Dermis blood vessel endothelial cell (primary cell): ENCODE data around the gene GPR160. TPM values are rescaled to one million over a fixed set of nuclear protein-coding genes. Genes with fewer than 3 reads are reported as not detected.
"Not testable (repeated sequence)": the region's sequence is repeated elsewhere in the genome, so short reads cannot be mapped to it uniquely, and the experiment has no call there.

Experiments used
- DNase-seq: peaks from one replicate; pipeline ENCODE4 v3.0.0; 2010
- total RNA-seq: library from RNA; depleted of rRNA; stranded (reverse); fragments of >200 nt; gene quantifications from 2 replicates; pipeline ENCODE4 v1.2.3, GENCODE V29; 2014

GPR160 gene, protein sequence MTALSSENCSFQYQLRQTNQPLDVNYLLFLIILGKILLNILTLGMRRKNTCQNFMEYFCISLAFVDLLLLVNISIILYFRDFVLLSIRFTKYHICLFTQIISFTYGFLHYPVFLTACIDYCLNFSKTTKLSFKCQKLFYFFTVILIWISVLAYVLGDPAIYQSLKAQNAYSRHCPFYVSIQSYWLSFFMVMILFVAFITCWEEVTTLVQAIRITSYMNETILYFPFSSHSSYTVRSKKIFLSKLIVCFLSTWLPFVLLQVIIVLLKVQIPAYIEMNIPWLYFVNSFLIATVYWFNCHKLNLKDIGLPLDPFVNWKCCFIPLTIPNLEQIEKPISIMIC
- total RNA-seq: 7.7 and 11.2 TPM in 2 replicates

DNA sequence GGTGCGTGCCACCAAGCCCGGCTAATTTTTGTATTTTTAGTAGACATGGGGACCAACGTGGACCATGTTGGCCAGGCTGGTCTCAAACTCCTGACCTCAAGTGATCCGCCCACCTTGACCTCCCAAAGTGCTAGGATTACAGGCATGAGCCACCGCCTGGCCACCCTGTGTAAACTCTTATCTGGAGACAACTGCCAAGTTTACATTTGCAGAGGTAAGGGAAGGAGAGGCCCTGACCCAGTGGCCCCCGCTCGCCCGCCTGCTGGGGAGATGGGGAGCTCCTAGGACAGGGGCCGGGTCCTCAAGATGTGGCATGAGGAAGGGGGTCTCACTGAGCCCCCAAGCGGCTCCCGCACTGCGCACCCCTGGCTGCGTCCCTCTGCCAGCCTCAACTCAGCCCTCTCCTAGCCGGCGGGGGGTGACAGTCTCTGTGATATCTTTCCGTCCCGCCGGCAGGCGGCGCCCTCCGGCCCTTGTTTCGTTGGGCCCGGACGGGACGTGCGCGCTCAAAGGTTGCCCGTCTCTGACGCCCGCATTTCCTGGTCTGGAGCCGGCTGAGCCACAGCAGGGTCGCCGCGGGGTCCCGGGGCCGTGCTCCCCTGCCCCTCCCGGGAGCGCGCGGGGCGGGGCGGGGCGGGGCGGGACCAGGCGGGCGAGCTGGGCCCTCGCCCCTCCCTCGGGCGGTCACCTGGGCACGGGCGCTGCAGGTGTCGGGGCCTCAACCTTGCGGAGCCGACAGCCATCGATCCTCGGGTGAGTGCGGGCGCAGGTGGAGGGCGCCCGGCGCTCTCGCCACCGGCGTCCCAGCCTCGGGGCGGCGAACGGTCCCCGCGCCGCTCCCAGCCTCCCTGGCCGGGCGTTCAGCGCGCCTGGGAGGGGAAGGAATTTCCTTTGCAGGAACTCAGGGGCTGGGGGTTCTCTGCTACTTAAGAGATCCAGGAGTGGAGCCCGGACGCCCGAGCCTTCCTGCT, at the start of gene GPR160:
TSS of gene GPR160 (plus strand) at position 533 of the 971 bp plus-strand sequence. CDS start 45,978 bp downstream, outside the sequence.
- peak; percentile 70 for DNase-seq

DNA sequence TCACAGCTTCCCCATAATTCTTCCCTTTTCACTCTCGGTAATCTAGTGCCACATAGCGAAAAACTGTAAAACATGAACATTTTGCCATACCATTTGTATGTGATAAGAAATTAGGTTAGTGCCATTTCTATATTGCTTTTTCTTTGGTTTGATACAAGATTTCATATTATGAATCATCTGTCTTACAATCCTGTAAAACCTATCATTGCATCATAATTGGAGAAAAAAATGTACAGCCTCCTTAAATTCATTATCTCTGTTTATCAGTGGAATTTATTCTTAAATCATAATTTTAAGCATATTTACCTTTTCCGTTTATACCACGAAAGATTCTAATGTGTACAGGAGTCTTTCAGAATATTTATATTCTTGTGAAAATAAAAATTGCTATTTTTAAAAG, 47.4 kb upstream of the GPR160 start:
- DNase-seq: no peak

DNA sequence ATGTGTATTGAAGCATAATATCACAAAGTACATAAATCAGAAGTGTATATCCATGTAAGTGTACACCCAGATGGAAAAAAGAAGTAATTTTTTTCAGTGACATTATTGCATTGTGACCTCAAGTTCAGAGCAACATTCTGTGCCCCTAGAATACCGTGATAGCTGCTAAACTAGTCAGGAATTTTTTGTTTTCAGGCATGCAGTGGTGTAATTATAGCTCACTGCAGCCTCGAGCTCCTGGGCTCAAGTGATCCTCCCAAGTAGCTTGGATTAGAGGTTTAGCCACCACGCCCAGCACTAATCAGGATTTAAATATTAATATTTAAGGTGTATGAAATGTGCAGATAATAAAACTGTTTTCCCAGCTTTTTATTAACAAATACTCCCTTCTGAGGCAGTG, 45.6 kb upstream of the GPR160 start:
- DNase-seq: no peak

DNA sequence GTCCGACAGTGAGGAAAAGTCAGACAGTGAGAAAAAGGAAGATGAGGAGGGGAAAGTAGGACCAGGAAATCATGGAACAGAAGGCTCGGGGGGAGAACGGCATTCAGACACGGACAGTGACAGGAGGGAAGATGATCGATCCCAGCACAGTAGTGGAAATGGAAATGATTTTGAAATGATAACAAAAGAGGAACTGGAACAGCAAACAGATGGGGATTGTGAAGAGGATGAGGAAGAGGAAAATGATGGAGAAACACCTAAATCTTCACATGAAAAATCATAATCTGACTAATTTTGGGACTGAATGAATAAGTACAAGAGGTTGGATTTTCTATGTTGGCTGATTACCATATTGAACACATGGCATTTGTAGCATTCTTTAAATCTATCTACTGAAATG, 45.0 kb upstream of the GPR160 start:
- DNase-seq: no peak

DNA sequence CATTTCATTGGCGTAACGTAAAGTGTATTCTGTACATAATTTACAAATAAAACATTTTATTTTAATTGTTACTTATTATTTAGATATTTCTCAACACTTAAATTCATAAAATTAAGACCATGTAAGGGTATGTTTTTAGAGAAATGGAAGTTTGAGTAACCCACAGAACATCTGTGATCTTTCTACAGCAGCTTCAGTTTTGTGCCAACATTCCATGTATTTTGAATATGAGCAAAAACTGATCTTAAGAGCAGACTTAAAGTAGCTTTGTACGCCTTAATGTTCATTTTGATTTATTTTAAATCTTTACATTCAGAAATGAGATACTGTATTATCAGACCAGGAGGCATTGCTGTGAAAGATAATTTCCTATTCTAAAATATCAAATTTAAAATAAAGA, 44.0 kb upstream of the GPR160 start:
- no peak for DNase-seq

DNA sequence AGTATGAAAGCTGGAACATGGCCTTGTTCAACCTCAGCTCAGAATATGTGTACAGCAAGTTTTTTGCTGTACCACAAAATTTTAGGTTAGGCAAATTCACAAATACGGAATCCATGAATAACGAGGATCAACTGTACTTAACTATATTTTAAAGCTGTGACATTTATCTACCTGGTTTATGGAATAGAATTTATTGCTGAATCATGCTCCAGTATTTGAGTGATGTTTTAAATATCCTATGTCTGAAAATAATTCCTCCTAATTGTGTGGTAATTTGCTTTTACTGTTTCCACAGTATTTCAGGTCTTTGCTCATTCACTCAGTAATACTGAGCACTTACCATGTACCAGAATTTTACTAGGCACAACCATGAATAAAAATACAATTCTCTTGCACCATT, 41.7 kb upstream of the GPR160 start:
- DNase-seq: no peak

DNA sequence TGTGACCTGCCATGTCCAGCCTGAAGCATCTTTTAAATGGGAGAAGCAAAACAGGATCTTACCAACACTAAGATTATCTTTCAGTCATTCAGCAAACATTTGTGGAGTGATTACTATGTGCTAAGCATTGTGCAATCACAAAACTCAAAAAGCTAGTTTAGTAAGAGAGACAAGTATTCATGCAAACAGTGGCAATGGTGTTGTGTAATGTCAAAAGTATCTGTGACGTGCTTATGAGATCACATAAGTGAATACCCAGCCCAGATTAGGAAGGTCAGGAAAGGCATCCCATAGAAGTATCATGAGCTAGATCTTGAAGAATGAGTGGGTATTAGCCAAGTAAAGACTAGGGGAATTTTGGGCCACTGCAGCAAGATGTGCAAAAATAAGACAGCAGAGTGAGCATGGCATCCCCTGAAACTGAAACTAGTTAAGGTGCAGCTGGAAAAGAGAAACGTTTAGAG, 39.1 kb upstream of the GPR160 start:
- DNase-seq: no peak

DNA sequence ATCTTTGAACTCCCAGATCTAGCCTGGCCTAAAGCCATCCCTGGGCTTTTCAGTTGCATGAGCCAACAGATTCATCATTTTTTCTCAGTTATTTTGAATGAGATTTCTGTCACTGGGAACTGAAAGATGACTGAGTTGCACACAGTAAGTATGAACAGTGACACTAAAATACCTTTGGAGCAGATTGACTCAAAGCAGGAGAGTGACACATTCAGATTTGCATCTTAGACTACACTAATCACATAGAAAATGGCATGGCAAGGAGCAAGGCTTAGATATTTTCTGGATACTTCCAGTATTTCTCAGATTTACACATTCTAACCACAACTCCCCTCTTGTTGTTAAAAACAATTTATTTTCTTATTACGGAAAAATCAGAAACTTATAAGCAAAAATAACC, 38.4 kb upstream of the GPR160 start:
- DNase-seq: no peak

DNA sequence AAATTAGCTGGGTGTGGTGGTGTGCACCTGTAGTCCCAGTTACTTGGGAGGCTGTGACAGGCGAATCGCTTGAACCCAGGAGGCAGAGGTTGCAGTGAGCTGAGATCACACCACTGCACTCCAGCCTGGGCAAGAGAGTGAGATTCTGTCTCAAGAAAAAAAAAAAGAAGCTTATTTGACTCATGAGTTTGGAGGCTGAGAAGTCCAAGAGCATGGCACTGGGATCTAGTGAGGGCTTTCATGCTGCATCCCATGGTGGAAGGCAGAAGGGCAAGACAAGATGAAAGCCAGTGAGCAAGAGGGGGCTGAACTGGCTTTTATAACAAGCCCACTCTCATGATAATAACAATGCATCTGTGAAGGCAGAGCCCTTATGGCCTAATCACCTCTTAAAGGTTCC, 37.7 kb upstream of the GPR160 start:
- no peak for DNase-seq

DNA sequence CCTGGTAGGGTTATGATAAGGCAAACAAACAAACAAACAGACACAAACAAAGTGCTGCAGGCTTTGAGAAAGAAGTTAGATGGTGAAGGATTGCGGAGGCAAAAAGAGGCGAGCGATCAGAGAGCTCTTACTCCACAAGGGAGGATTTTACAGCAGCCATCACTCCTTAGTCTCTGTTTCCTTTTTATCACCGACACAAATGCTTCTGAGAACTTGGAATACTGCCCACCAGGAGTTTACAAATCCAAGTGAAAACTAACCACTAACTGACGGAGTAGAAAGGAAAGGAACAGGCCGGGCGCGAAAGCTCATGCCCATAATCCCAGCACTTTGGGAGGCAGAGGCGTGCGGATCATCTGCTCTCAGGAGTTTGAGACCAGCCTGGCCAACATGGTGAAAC, 35.6 kb upstream of the GPR160 start:
- peak; percentile 60 for DNase-seq

DNA sequence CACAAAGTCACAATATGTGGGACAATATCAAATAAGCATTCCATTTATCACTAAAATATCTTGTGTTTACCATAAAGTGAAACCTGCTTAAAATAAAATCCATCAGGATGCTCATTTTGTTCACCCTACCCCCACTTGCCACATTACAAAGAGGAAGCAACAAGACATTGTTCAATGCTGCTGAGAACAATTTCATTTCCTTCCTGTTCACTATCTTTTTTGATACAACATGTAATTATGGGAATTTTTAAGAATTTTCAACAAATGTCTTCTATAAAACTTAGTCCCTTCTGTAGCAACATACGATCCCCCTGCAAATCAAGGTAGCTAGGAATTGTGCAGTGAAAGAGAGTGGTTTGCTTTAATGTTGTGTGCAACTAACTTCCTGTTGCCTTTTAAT, 34.9 kb upstream of the GPR160 start:
- DNase-seq: peak; percentile 54

DNA sequence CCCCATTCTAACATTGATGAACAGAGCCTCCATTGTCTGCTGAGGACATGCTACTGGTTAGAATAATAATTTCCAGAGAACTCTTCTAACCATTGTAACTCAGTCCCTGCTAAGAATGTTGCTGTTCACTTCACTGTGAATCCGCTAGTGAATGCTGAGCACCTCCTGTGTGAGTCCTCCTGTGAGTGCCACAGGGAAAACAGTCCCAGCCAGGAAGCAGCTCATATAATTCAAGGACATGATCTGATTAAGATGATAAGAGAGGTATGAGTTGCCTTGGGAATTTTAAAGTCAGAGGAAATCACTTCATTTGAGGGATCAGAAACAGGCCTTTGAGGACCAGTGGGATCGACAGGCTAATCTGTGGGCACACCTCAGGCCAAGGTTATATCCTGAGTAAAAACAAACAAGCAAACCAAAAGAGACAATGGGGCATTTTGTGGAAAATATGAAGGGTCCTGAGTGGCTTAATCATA, 33.9 kb upstream of the GPR160 start:
- peak; percentile 67 for DNase-seq

DNA sequence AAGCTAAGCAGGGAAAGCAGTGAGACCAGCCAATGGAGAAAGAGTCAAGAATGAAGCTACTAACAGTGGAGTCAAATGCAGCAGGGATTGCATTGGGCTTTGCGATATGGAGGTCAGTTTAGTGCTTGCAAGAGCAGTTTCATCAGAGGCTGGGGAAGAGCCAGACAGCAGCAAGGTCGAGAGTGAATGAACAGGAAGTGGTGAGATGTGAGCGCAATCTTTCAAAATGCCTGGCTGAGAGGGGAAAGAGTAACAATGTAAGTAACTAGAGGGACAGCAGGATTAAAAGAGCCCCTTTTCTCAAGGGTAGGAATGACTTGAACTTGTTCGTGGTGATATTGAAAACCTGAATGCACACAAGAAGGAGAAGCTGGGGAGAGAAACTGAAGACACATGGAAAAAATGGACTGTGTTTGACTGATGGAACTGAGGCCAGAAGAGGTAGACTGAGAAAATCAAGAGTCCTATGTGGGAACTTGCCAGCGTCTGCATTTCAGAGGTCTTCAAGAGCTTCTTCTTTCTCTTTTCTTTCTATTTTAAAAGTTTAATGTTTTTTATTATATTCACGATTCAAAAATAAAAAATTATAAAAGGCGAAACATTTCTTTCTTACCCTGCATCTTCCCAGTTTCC, 30.6 kb upstream of the GPR160 start:
- peak; percentile 17 for DNase-seq

DNA sequence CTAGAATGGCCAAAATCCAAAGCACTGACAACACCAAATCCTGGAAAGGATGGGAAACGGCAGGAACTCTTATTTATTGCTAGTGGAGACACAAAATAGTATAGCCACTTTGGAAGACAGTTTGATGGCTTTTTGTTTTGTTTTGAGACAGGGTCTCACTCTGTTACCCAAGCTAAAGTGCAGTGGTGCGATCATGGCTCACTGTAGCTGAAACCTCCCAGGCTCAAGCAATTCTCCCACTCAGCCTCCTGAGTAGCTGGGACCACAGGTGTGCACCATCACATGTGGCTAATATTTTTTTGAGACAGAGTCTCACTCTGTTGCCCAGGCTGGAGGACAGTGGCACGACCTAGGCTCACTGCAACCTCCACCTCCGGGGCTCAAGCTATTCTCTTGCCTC, 27.3 kb upstream of the GPR160 start:
- DNase-seq: no peak

DNA sequence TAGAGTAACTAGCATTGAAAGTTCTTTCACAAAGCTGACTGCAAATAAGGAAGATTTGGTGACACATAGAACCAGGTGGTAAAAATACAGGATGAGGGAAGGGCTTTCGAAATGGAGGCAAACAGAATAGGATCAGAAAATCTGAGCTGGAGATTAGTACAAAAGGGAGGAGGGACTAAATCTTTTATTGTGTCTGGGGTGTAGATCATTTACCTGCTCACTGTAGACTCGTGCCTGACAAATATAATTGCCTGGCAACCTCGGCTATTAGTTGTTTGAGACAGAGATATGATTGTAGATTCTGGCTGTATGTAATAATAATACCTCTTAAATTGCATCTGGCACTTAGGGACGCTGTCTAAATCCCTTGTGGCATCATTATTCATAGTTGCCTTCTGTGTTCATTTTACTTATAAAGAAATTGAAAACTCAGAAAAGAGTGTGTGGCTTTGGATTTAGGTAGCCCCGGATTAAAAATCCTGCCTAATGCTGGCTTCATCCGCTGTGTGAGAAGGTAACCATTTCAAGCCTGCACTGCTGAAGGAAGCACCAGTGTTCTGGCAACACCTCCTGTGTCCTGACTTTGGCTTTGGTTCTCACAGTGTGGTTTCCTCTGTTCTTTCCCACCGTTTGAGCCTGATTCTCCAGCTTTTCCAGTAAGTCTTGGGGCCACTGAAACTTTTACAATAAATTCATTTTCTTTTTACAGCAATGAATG, 25.0 kb upstream of the GPR160 start:
- peak; percentile 12 for DNase-seq

DNA sequence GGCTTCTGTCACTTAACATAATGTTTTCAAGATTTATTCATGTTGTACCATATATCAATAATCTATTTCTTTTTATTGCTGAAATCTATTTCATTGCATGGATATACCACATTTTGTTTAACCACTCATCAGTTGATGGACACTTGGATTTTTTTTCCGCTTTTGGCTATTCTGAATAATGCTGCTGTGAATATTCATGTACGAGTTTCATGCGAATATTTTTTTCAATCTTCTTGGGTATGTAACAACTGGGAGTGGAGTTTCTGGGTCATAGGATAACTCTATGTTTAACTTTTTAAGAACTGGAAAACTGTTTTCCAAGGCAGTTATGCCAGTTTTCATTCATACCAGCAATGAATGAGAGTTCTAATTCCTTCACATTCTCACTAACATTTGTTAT, 21.7 kb upstream of the GPR160 start:
- no peak for DNase-seq

DNA sequence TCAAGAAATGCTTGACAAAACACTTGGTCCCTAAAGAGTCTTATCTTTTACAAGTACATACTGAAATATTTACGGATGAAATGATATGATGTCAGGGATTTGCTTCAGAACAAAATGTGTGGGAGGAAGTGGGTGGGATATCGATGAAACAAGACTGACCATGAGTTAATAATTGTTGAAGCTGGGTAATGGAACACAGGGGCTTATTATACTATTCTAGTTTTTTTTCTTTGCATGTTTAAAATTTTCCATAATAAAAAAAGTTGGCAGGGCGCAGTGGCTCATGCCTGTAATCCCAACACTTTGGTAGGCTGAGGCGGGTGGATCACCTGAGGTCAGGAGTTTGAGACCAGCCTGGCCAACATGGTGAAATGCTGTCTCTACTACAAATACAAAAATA, 18.5 kb upstream of the GPR160 start:
- DNase-seq: not testable (repeated sequence)

DNA sequence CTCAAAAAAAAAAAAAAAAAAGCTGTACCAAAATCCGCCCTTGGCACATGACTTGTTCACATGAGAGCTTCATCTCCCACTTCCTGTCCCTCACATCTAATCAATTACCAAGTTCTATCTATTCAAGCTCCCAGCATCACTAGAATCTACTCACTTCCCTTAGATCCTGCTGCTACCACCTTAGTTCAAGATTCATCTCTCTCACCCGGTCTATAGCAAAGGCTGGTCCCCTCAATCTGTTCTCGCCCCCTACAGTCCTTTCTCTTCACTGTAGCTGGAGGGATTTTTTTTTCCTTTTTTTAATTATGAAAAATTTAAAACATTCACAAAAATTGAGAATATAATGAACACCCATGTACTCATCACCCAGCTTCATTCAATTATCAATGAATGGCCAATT, 16.7 kb upstream of the GPR160 start:
- DNase-seq: peak; percentile 43

DNA sequence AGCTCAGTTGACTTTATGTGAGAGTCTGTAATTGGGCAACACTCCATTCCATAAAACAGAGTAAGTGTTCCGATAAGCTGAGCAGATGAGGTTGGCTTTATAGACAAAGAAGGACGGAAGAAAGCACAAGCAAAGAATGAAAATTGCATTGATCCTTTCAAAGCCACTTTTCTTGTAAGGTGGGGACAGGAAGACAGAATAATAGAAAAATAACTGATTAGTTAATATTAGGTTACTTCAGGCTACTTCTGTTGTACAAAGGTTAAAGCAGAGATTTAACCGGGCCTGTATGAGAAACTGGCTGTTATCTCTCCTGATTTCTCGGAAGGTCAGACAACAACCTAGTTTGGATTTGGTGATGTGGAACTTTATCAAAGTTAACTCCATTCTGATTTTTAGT, 15.5 kb upstream of the GPR160 start:
- no peak for DNase-seq

DNA sequence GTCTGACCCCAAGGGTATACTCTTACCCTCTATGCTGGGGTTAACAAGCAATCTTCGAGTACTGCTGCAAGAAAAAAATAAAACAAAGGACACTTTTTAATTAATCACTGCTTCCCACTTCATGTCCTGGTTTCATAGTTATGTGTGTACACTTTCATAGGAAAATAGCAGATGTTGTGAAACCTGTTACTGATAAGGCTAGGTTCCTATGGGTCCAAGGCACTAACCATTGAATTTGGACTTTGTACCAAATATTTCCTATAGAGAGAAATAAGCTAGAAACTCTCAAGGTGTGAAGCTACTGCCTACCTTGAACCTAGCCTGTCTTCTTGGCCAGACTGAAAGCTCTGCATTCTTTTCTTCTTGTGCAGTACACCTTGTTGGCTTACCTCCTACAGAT, 14.6 kb upstream of the GPR160 start:
- DNase-seq: no peak

DNA sequence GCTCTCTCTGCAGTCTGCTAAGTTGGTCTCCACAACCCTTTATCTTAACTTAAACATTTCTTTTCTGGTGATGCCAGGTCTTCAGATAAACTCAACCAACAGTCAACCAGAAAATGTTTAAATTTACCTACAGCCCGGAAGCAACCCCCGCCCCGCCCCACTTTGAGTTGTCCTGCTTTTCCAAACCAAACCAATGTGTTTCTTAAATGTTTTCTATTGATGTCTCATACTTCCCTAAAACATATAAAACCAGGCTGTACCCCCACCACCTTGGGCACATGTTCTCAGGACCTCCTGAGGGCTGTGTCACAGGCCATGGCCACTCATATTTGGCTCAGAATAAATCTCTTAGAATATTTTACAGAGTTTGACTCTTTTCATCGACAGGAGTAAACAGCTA, 13.2 kb upstream of the GPR160 start:
- no peak for DNase-seq
